Measurements from ENCODE around the gene CBLN1.

The CBLN1 gene

GRCh38 chr16:49282690-49283375 lies 1.2 kb upstream of the CBLN1 start:
- no peak overlapping the region for H3K4me3 ChIP-seq (ENCODE audit: low read depth, low read length)
- no peak for TF ChIP-seq CTCF (IDR thresholded peaks at IDR 0.05; ENCODE audit: control insufficient read depth, extremely low read depth, insufficient read depth)
- no peak for DNase-seq (ENCODE audit: low read depth)

DNA sequence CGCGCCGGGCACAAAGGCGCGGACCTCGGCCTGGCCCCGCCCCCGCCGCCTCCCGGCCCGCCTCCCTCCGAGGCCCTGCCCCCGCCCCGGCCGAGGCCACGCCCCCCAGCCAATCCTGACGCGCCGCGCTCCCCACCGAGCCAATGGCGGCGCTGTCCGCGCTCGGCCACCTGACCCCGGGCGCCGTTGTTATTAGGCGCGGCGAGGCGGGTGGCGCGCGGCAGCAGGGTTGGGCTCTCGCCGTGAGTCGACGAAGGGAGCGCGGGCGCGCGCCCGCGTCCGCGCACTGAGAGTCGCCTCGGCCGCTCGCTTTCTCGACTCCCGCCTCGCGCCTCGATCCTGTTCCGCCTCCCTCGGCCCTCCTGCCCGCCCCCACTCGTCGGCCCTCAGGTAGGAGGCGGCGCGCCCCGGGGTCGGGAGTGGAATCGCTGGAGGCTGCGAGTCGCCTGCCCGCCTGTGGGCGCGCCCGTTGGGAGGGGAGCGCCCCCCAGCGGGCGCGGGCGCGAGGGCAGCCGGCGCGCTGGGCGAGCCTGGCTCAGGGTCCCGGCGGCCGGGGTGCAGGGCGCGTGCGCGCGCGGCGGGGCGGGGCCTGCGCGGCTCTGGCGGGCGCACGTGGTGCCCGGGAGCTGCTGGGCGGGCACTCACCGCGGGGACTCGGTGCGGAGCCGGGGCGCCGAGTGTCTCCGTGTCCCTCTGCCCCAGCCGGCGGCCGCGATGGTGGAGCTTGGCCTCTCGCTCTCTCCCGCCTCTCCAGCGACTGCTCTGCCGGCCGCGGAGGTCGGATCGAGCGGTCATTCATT lies 405 bp upstream of the CBLN1 start:
- H3K4me3 ChIP-seq (ENCODE audit: low read depth, low read length) = no peak overlapping the region
- no peak for TF ChIP-seq CTCF (IDR thresholded peaks at IDR 0.05; ENCODE audit: control insufficient read depth, extremely low read depth, insufficient read depth)
- no peak for DNase-seq (ENCODE audit: low read depth)

DNA sequence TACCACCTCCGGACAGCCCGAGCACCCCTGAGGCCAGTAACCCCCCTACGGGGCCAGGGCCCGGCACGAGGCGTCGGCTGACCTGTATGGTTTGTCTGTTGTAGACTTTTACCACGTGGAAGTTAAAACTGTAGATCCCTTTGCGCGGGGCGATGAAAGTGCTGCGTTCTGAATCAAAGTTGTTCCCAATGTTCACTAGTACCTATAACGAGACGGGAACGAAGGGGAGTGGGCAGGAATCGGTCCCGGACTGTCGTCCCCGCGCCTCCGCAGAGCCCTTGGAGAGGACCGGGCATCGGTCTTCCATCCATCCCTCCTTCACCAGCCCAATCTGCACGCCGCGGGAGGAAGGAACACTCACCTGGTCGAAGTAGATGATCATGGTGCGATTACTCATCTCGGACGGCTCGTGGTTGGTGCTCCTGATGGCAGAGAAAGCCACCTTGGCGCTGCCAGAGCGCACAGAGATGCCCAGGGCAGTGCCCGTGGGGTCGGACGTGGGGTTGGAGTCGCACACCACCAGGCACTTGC lies 732 bp downstream of the CBLN1 start:
- DNase-seq (ENCODE audit: low read depth) = no peak
- H3K4me3 ChIP-seq (ENCODE audit: low read depth, low read length) = no peak overlapping the region
- TF ChIP-seq CTCF (IDR thresholded peaks at IDR 0.05; ENCODE audit: control insufficient read depth, extremely low read depth, insufficient read depth) = no peak

GRCh38 chr16:49280105-49280741 lies 1.4 kb downstream of the CBLN1 start:
- H3K4me3 ChIP-seq (ENCODE audit: low read depth, low read length) = no peak overlapping the region
- no peak for TF ChIP-seq CTCF (IDR thresholded peaks at IDR 0.05; ENCODE audit: control insufficient read depth, extremely low read depth, insufficient read depth)
- DNase-seq (ENCODE audit: low read depth) = no peak

GRCh38 chr16:49278944-49279725 lies 2.5 kb downstream of the CBLN1 start:
- TF ChIP-seq CTCF (IDR thresholded peaks at IDR 0.05; ENCODE audit: control insufficient read depth, extremely low read depth, insufficient read depth) = no peak
- no peak for DNase-seq (ENCODE audit: low read depth)
- no peak overlapping the region for H3K4me3 ChIP-seq (ENCODE audit: low read depth, low read length)

DNA sequence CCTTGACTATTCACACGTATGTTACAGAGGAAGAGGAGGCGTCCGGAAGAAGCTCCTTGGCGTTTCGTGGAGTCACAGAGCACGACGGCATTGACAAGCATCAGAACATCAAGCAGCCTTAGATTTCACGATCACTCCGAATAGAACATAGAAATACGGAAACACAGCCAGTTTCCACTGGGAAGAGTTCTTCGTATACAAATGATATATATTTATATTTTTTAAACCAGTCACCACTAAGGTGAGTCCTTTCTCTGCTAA lies 3.1 kb downstream of the CBLN1 start:
- no peak for TF ChIP-seq CTCF (IDR thresholded peaks at IDR 0.05; ENCODE audit: control insufficient read depth, extremely low read depth, insufficient read depth)
- no peak overlapping the region for H3K4me3 ChIP-seq (ENCODE audit: low read depth, low read length)
- no peak for DNase-seq (ENCODE audit: low read depth)

All from LNCaP clone FGC (cell line).